GM21390 (cell line): ENCODE data around the gene NFYB.
A peak's percentile ranks its signal among the peaks of the same experiment; 100 is the strongest.
"Not testable (repeated sequence)": the region's sequence is repeated elsewhere in the genome, so short reads cannot be mapped to it uniquely, and the experiment has no call there.

Experiments used
- ATAC-seq: cut with Tn5 transposase; IDR thresholded peaks from one replicate; pipeline ENCODE4 v1.9.1; 2021; ENCODE audit not compliant: unreplicated experiment

NFYB gene

GRCh38 chr12:104163028-104163427 is 25.0 kb upstream of the NFYB start:
- not testable (repeated sequence) for ATAC-seq

GRCh38 chr12:104155711-104156555 is 17.9 kb upstream of the NFYB start:
- no peak for ATAC-seq

GRCh38 chr12:104154806-104155205 is 16.8 kb upstream of the NFYB start:
- ATAC-seq, result no peak

- no peak for ATAC-seq
Observed at GRCh38 chr12:104154286-104154685, 16.3 kb upstream of the NFYB start.

GRCh38 chr12:104152685-104153241 is 14.8 kb upstream of the NFYB start:
- ATAC-seq, result no peak

GRCh38 chr12:104150416-104150815 is 12.4 kb upstream of the NFYB start:
- no peak for ATAC-seq

- ATAC-seq, result no peak
Observed at GRCh38 chr12:104147346-104147745, 9.3 kb upstream of the NFYB start.

- no peak for ATAC-seq
Observed at GRCh38 chr12:104143918-104144317, 5.9 kb upstream of the NFYB start.

- ATAC-seq, result no peak
Observed at GRCh38 chr12:104143002-104143401, 5.0 kb upstream of the NFYB start.

- no peak for ATAC-seq
Observed at GRCh38 chr12:104142543-104142942, 4.5 kb upstream of the NFYB start.

- no peak for ATAC-seq
Observed at GRCh38 chr12:104138797-104139152, 765 bp upstream of the NFYB start.

GRCh38 chr12:104137001-104137901 is 759 bp downstream of the NFYB start:
- peak; percentile 34 for ATAC-seq

- ATAC-seq, result no peak
Observed at GRCh38 chr12:104136577-104136976, 1.4 kb downstream of the NFYB start.

- ATAC-seq, result no peak
Observed at GRCh38 chr12:104134882-104135281, 3.1 kb downstream of the NFYB start.

GRCh38 chr12:104133866-104134265 is 4.1 kb downstream of the NFYB start:
- no peak for ATAC-seq

GRCh38 chr12:104133321-104133720 is 4.7 kb downstream of the NFYB start:
- no peak for ATAC-seq

GRCh38 chr12:104132351-104132956 is 5.6 kb downstream of the NFYB start:
- ATAC-seq, result no peak

- no peak for ATAC-seq
Observed at GRCh38 chr12:104131609-104132008, 6.4 kb downstream of the NFYB start.

- no peak for ATAC-seq
Observed at GRCh38 chr12:104130760-104131159, 7.2 kb downstream of the NFYB start.

- no peak for ATAC-seq
Observed at GRCh38 chr12:104126548-104126947, 11.5 kb downstream of the NFYB start.

GRCh38 chr12:104122298-104122697 is 15.7 kb downstream of the NFYB start:
- ATAC-seq, result no peak
